Naive B cell (primary cell): ENCODE data around the gene ATP6V1G1. TPM values are rescaled to one million over a fixed set of nuclear protein-coding genes. Genes with fewer than 3 reads are reported as not detected.

Experiments used
- ATAC-seq, 2 donors: fragments of 150-1000 bp; cut with Tn5 transposase; 2 replicates each; pipeline ENCODE4 v1.10.0; 2021; ENCODE audit warnings: low read depth in 2 of 2, mild to moderate bottlenecking in 2 of 2, moderate library complexity in 2 of 2
- DNase-seq: peaks from one replicate; pipeline ENCODE4 v3.0.0; 2022
- H3K27ac Mint-ChIP-seq, 6 donors: one replicate each; pipeline ENCODE4 v1.8.0; 2020 to 2022; ENCODE audit warnings: mild to moderate bottlenecking in 6 of 6, mixed read lengths in 6 of 6, moderate library complexity in 5 of 6, inconsistent platforms in 2 of 6
- H3K27me3 Mint-ChIP-seq, 3 donors: one replicate each; pipeline ENCODE4 v1.8.0; 2021 to 2022; ENCODE audit warnings: mixed read lengths in 3 of 3, mild to moderate bottlenecking in 1 of 3
- H3K36me3 Mint-ChIP-seq, 2 donors: one replicate each; pipeline ENCODE4 v1.8.0; 2020 to 2022; ENCODE audit warnings: mixed read lengths in 2 of 2, inconsistent platforms in 1 of 2, mild to moderate bottlenecking in 1 of 2
- H3K4me1 Mint-ChIP-seq, 3 donors: one replicate each; pipeline ENCODE4 v1.8.0; 2020 to 2022; ENCODE audit warnings: mixed read lengths in 3 of 3, inconsistent platforms in 1 of 3, mild to moderate bottlenecking in 1 of 3, moderate library complexity in 1 of 3
- H3K4me3 Mint-ChIP-seq, 8 donors: one replicate each; pipeline ENCODE4 v1.8.0; 2020 to 2022; ENCODE audit warnings: mild to moderate bottlenecking in 8 of 8, mixed read lengths in 8 of 8, moderate library complexity in 8 of 8, inconsistent platforms in 2 of 8
- H3K9me3 Mint-ChIP-seq, 7 donors: one replicate each; pipeline ENCODE4 v1.8.0; 2020 to 2022; ENCODE audit warnings: mixed read lengths in 7 of 7, mild to moderate bottlenecking in 5 of 7, inconsistent platforms in 2 of 7, moderate library complexity in 1 of 7
- polyA plus RNA-seq, 6 donors: library from polyadenylated mRNA; unstranded; fragments of 300-500 nt; fragmentation: Illumina TruSeq; gene quantifications; one replicate each; pipeline ENCODE4 v1.2.3, GENCODE V29; 2021; ENCODE audit warnings: low read depth in 6 of 6

Gene ATP6V1G1, protein sequence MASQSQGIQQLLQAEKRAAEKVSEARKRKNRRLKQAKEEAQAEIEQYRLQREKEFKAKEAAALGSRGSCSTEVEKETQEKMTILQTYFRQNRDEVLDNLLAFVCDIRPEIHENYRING
- 100 to 1,000 TPM; 425 to 637 (median 511) TPM for polyA plus RNA-seq

DNA sequence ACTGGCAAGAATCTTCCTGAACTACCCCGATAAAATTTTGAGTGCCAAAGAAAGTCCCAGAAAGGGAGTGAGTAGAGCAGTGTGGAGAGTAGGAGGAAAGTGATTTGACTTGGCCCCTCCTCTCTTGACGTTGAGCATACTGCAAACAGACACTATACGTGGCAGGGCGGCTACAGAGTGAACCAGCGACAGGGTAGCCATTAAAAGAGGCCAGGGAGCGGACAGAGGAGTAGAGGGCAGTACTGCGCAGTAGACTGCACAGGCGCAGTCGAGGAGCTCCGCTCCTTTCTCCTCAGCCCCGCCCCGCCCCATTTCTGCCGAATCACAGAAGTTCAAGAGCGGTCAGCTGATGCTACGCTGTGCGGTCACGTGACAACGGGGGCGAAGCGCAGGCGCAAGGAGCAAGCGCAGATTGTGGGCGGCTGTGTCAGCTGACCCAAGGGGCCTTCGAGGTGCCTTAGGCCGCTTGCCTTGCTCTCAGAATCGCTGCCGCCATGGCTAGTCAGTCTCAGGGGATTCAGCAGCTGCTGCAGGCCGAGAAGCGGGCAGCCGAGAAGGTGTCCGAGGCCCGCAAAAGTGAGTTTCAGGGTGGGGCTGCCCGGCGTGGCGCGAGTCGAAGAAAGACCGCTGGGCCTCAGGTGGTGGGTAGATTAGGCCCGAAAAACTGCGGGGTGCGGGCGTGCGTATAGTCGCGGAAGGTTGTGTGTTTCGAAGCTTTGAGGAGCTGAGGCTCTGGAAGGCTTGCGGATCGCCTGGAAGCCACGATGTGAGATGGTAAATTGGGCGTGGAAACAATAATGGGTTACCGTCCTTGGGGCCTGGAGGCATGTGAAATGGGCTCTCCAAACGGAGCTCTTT lies at the start of gene ATP6V1G1:
TSS of gene ATP6V1G1 (plus strand) at position 425 of the 858 bp plus-strand sequence. CDS start at position 495, 70 bp downstream.
- Mint-ChIP-seq H3K36me3 (peaks cover 7 to 8% of the 10 kb centered on the region in 2 donors), H3K4me1 (peaks cover 36 to 52% (median 46%) of the 10 kb centered on the region in 3 donors), H3K4me3 (peak within 1 kb of the TSS; percentile 97 to 100 (median 100)), H3K9me3 (no peaks in the 10 kb centered on the region), H3K27ac (peak within 1 kb of the TSS; percentile 99), H3K27me3 (no peaks in the 10 kb centered on the region)
- ATAC-seq (peak; percentile 85 to 87), DNase-seq (peak; percentile 97)

DNA sequence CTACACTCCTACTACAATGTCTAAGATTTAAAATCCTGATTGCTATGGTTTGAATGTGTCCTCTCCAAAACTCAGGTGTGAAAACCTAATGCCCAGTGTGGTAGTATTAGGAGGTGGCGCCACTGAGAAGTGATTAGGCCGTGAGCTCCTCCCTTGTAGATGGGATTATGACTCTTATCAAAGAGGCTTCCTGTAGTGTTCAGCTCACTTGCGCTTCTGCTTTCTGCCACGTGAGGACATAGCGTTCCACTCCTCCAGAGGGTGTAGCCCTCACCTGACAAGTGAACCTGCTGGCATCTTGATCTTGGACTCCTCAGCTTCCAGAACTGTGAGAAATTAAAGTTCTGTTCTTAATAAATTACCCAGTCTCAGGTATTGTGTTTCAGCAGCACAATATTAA lies 49.3 kb upstream of the ATP6V1G1 start:
- Mint-ChIP-seq H3K27me3 (no peaks in the 10 kb centered on the region), H3K4me1 (peaks cover 16 to 32% (median 19%) of the 10 kb centered on the region in 3 donors), H3K4me3 (no peak overlapping the region), H3K36me3 (no peaks in the 10 kb centered on the region), H3K9me3 (no peaks in the 10 kb centered on the region), H3K27ac (peak overlapping the region in 4 of 6 donors; percentile 63 to 94 (median 72))
- DNase-seq = peak; percentile 53
- ATAC-seq = peak; percentile 100

DNA sequence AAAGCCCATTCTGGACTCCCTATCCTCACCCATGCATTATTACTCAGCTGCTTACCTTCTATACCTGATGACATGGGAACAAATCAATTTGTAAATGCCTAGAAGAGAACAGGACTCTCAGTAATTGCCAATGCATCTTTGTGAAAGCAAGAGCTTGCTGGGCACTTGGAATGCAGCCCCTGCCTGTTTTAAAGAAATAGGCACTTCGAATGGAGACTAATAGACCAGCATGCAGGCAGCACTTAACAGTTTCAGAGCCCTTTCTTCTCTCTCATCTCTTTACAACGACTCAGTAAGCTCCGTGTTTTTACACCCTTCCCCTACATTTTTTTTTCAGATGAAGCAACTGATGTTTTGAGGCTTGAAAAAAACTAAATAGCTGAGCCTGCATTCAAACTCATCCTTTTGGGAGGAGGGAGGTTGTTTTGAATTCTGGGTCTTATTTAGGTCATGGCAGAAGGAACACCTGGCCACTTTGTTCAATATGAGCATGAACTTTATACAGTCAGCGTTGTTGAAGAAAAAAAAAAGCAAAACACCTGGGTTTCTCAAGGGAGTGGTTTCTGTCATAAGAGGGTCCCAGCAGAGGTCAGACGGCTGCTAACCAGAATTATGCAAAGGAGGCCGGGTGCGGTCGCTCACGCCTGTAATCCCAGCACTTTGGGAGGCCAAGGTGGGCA lies 47.7 kb upstream of the ATP6V1G1 start:
- Mint-ChIP-seq H3K4me1 (peaks cover 19 to 41% (median 22%) of the 10 kb centered on the region in 3 donors), H3K27ac (peak overlapping the region in 1 of 6 donors; percentile 29), H3K9me3 (no peaks in the 10 kb centered on the region), H3K27me3 (no peaks in the 10 kb centered on the region), H3K4me3 (no peak overlapping the region), H3K36me3 (no peaks in the 10 kb centered on the region)
- ATAC-seq (no peak), DNase-seq (no peak)

DNA sequence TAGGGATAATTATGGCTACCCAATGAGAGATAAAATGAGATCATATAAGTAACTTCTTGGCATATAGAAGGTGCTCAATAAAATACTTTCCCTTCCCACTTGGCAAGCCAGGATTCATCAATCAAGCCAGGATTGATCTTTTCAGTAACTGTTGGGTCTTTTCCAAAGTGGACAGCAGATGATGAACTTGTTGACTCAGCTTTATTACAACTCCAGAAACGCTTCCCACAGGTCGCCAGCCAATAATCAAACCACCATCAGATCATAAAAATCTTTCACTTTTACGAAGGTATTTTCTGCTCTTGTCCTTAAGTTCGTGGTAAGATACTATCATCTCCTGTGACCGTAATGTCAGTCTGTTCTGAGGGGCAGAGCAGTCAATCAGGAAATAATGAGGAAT lies 42.5 kb upstream of the ATP6V1G1 start:
- no peak for ATAC-seq
- Mint-ChIP-seq H3K4me1 (peaks cover 5 to 38% (median 17%) of the 10 kb centered on the region in 3 donors), H3K27ac (peak overlapping the region in 3 of 6 donors; percentile 23 to 73 (median 69)), H3K36me3 (peaks cover 0 to 15% of the 10 kb centered on the region in 2 donors), H3K9me3 (peaks cover 0 to 2% (median 0%) of the 10 kb centered on the region in 7 donors), H3K27me3 (peaks cover 0 to 16% (median 4%) of the 10 kb centered on the region in 3 donors), H3K4me3 (no peak overlapping the region)
- no peak for DNase-seq

DNA sequence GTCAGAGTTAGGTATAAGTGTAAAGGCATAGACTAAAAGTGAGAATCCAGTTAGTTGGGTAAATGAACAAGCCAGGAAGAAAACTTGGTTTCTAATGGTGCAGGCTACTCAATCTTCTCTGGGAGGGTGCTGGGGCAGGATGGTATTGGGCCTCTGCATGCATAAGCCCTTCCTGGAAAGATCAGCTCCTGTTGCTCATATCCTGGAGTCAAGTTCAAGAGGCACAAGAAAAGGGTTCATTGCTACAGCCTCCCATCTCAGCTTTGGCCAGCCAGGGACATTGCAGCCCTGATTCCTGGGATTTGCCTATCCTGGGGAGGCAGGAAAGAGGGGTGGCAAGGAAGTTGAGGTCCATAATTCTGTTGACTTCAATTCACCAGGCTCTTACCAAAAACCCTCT lies 40.7 kb upstream of the ATP6V1G1 start:
- Mint-ChIP-seq H3K4me1 (peaks cover 5 to 38% (median 17%) of the 10 kb centered on the region in 3 donors), H3K27me3 (peaks cover 0 to 16% (median 4%) of the 10 kb centered on the region in 3 donors)

DNA sequence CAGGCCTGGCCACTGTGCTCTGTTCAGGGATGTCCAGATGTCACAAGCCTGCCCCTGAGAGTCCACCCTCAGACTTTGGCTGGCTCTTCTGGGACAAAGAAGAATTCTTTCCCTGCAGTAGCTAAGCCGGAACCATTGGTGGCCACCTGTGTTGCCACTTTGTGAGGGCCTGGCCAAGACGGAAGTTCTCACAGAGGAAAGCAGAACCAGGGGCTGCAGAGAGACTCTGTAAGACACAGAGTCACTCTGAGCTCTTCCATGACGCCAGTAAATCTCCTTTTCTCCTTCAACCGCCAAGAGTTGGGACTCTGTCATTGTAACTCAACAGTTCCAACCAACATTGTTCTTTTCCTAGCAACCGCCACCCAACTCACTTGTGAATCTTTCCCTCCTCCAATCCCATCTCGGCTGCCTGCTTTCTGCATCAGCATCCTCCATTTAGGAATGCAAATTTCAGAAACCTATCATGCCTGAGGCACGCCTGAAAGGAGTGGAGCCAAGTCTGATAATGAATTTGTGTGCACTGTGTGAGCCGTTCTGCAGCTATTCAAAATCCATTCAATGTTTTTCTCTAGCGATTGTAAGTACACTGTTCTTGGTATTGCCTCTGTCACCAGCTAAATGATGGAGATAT lies 37.8 kb upstream of the ATP6V1G1 start:
- no peak overlapping the region for H3K4me3 Mint-ChIP-seq

More for the DNA sequence above, 40.7 kb upstream of the ATP6V1G1 start:
- DNase-seq = no peak
- ATAC-seq = no peak
- Mint-ChIP-seq H3K36me3 (peaks cover 0 to 15% of the 10 kb centered on the region in 2 donors), H3K4me3 (no peak overlapping the region), H3K9me3 (peaks cover 0 to 2% (median 0%) of the 10 kb centered on the region in 7 donors), H3K27ac (peak overlapping the region in 3 of 6 donors; percentile 1 to 55 (median 26))

DNA sequence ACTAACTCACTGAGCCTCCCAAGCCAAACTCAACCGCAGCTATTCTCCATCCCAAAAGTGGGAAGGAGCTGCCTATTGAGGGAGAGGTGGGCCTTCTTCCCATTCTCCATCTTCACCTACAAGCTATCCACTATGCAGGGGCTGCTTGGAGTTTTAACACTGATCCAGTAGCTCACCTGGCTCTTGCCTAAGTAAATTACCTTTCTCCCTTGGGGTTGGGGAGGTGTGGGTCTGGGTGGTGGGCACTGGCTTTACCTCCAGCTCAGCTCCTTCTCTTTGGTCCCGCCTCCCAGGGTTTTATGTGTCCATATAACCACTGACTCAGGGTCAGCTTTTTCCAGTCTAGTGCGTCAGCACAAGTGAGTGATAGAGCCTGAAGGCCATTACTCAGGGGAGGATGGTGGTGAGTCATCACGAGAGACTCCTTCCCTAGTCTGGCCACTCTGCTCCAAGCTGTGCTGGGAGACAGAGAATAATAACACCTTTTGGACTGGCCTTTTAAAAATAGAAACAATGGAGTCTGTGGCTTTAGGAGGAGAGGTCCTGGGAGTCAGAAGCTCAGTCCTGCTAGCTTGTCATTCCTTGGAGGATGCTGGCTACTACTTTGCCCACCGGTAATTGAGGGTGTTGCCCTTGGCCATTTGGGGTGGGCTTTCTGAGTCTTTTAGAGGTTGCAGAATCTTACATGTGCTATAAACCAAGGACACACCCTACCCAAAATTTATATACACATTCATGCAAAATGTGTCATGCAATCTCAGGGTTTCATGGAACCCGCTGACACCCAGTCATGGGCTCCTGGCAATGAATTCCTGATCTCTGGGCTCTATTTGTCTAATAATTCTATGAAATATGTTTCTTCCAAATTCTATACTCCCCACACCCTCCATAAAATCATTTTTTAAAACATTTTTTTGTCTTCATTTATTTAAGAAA lies 35.6 kb upstream of the ATP6V1G1 start:
- Mint-ChIP-seq H3K27me3 (peaks cover 0 to 8% (median 4%) of the 10 kb centered on the region in 3 donors), H3K36me3 (peaks cover 0 to 13% of the 10 kb centered on the region in 2 donors), H3K9me3 (peaks cover 0 to 5% (median 0%) of the 10 kb centered on the region in 7 donors), H3K4me3 (no peak overlapping the region), H3K4me1 (peaks cover 5 to 30% (median 25%) of the 10 kb centered on the region in 3 donors), H3K27ac (no peak overlapping the region)
- ATAC-seq (no peak), DNase-seq (no peak)

More for the DNA sequence above, 37.8 kb upstream of the ATP6V1G1 start:
- peaks cover 0 to 2% (median 0%) of the 10 kb centered on the region in 7 donors for H3K9me3 Mint-ChIP-seq
- peaks cover 0 to 16% (median 4%) of the 10 kb centered on the region in 3 donors for H3K27me3 Mint-ChIP-seq
- peak in 1 of 2 donors; percentile 40 for ATAC-seq
- no peak for DNase-seq
- H3K36me3 Mint-ChIP-seq = peaks cover 0 to 15% of the 10 kb centered on the region in 2 donors
- peaks cover 0 to 20% (median 14%) of the 10 kb centered on the region in 3 donors for H3K4me1 Mint-ChIP-seq
- H3K27ac Mint-ChIP-seq = peak overlapping the region in 1 of 6 donors; percentile 39

DNA sequence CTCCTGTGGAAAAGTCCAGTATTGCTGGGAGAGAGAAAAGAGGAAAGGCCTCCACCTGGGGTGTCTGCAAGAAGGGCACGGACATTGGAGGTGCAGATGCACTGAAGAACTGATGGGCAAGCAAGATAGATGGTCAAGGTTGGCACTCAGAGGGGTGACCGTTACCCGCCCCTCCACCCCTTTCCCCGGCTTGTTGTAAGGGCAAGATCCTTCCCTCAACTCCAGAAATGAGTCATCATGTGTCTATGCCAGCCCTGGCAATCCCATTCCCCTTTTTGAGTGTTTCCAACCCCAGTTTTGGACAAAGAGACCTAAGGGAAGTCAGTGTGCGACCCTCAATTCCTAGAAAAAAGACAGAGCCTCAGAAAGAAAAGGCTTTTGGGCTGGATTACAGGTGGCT lies 34.9 kb upstream of the ATP6V1G1 start:
- Mint-ChIP-seq H3K27ac (no peak overlapping the region), H3K36me3 (peaks cover 0 to 7% of the 10 kb centered on the region in 2 donors), H3K4me1 (peaks cover 5 to 31% (median 19%) of the 10 kb centered on the region in 3 donors), H3K4me3 (no peak overlapping the region), H3K27me3 (peaks cover 0 to 8% (median 0%) of the 10 kb centered on the region in 3 donors), H3K9me3 (peaks cover 0 to 3% (median 0%) of the 10 kb centered on the region in 7 donors)
- DNase-seq (no peak), ATAC-seq (no peak)

DNA sequence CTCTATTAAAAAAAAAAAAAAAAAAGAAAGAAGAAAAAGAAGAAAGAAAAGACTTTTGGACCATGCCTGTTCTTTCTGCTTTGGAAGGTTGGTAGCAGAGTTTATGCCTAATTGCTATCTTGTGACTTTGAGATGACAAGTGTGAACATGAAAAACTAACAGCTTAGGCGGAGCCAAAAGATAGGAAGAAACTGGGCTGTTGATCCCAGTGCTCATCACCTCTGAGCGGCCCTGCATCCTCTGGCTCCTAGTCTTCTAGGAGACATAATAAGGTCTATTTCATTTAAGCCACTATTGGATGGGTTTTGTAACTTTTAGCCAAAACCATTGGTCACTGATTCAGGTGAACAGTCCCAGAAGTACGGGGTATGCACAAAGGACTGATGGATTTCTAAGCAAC lies 34.4 kb upstream of the ATP6V1G1 start:
- peaks cover 7 to 36% (median 19%) of the 10 kb centered on the region in 3 donors for H3K4me1 Mint-ChIP-seq
- peaks cover 0 to 8% (median 0%) of the 10 kb centered on the region in 3 donors for H3K27me3 Mint-ChIP-seq
- DNase-seq (no peak), ATAC-seq (no peak)
- peaks cover 0 to 3% (median 0%) of the 10 kb centered on the region in 7 donors for H3K9me3 Mint-ChIP-seq
- H3K4me3 Mint-ChIP-seq = no peak overlapping the region
- H3K36me3 Mint-ChIP-seq = peaks cover 0 to 7% of the 10 kb centered on the region in 2 donors
- peak overlapping the region in 1 of 6 donors; percentile 33 for H3K27ac Mint-ChIP-seq

DNA sequence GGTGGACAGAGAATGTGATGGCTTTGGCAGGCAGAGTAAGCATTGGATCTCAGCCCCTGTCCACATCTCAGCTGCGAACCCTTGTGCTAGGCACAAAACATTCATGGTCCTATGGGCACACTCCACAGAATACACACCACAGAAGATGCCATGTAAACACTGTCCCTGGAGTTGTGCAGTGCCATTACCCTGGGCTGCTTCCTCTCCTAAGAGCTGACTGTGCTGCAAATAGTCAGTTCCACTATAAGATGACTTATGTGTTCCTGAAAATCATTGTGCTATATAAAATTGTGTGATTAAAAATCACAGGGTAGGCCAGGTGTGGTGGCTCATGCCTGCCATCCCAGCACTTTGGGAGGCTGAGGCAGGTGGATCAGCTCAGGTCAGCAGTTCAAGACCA lies 31.9 kb upstream of the ATP6V1G1 start:
- no peak for ATAC-seq
- H3K27me3 Mint-ChIP-seq = no peaks in the 10 kb centered on the region
- no peak for DNase-seq
- no peaks in the 10 kb centered on the region for H3K36me3 Mint-ChIP-seq
- H3K4me3 Mint-ChIP-seq = no peak overlapping the region
- H3K27ac Mint-ChIP-seq = peak overlapping the region in 1 of 6 donors; percentile 61
- peaks cover 18 to 41% (median 20%) of the 10 kb centered on the region in 3 donors for H3K4me1 Mint-ChIP-seq
- peaks cover 0 to 3% (median 0%) of the 10 kb centered on the region in 7 donors for H3K9me3 Mint-ChIP-seq

DNA sequence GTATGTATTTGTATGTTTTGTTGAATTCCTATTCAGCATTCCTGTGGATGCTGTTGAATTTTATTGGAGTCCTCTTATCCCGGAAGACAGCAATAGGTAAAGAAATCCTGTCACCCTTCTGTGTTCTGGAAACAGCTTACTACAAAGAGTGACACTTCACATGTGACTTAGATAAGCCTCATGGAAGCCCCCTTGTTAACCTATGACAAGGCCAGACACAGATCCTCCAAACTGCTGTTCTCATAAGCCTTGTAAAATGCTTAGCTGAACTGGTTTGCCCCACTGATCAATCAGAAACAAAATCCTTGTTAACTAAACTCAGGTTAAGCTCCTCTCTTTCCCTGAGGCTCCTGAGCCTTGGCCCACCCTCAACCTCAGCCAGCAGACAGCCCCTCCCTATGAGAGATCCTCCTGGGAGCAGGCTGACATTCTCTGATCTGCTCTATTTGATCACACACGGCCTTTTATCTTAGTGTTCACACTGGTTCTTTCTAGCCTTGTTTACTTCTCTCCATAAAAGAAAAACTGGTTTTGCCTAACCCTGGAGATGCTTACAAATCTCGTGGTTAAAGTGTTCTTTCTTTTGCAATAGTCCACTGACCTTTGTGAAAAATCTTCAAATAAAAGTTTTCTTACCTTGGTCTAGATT lies 29.4 kb upstream of the ATP6V1G1 start:
- Mint-ChIP-seq H3K4me1 (peaks cover 18 to 57% (median 20%) of the 10 kb centered on the region in 3 donors), H3K36me3 (no peaks in the 10 kb centered on the region), H3K27me3 (no peaks in the 10 kb centered on the region), H3K4me3 (peak overlapping the region in 1 of 8 donors; percentile 1), H3K27ac (peak overlapping the region in 4 of 6 donors; percentile 18 to 86 (median 75)), H3K9me3 (peaks cover 0 to 3% (median 0%) of the 10 kb centered on the region in 7 donors)
- ATAC-seq (no peak), DNase-seq (no peak)
